ENCODE measurements around the gene ASTN2.

DNA sequence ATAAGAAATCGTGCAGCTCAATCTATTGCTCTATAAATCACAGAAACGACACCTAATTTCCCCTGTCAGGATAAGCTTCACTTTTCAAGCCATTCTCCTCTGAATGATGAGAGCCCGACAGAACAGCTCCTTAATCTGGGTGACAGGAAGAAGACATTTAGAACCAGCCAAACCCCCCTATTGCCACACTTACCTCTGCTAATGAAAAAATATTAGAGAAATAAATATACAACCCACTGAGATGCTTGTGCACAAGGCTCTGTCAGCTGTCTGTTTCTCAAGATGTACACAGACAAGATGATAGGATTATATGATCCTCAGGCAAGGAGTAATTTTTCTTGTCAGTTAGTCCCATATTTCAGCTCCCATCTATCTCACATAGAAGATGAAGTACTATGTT, 785.2 kb downstream of the ASTN2 start:
- TF ChIP-seq YY1 (IDR thresholded peaks at IDR 0.05; ENCODE audit: extremely low read depth, insufficient replicate concordance, low read depth, low read length) (no peak), FOSL1 (IDR thresholded peaks at IDR 0.05; ENCODE audit: low read depth) (no peak), EZH2 (IDR thresholded peaks at IDR 0.05) (no peak), POLR2AphosphoS5 (IDR thresholded peaks at IDR 0.05; ENCODE audit: low read depth, low read length) (no peak), ZNF274 (IDR thresholded peaks at IDR 0.05; ENCODE audit: low read depth, low read length) (no peak), EZH2phosphoT487 (IDR thresholded peaks at IDR 0.05; ENCODE audit: borderline replicate concordance) (no peak), RAD21 (IDR thresholded peaks at IDR 0.05; ENCODE audit: low read depth) (no peak)
- TF ChIP-seq, protein P1, sequence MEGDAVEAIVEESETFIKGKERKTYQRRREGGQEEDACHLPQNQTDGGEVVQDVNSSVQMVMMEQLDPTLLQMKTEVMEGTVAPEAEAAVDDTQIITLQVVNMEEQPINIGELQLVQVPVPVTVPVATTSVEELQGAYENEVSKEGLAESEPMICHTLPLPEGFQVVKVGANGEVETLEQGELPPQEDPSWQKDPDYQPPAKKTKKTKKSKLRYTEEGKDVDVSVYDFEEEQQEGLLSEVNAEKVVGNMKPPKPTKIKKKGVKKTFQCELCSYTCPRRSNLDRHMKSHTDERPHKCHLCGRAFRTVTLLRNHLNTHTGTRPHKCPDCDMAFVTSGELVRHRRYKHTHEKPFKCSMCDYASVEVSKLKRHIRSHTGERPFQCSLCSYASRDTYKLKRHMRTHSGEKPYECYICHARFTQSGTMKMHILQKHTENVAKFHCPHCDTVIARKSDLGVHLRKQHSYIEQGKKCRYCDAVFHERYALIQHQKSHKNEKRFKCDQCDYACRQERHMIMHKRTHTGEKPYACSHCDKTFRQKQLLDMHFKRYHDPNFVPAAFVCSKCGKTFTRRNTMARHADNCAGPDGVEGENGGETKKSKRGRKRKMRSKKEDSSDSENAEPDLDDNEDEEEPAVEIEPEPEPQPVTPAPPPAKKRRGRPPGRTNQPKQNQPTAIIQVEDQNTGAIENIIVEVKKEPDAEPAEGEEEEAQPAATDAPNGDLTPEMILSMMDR (IDR thresholded peaks at IDR 0.05 in 2 of 3, conservative IDR thresholded peaks at IDR 0.05 in 1 of 3; ENCODE audit: borderline replicate concordance in 1 of 3, insufficient read depth in 1 of 3, low read depth in 2 of 3, low read length in 2 of 3) = no peak
- TF ChIP-seq, protein P2, sequence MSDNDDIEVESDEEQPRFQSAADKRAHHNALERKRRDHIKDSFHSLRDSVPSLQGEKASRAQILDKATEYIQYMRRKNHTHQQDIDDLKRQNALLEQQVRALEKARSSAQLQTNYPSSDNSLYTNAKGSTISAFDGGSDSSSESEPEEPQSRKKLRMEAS (IDR thresholded peaks at IDR 0.05) = no peak
